HepG2 (cell line): Measurements from ENCODE around the gene RUSC1. TPM values are rescaled to one million over a fixed set of nuclear protein-coding genes. Genes with fewer than 3 reads are reported as not detected.

Experiments
- ESRRA ChIP-seq: sonication (generic); formaldehyde crosslinking; IDR thresholded peaks from 2 replicates; pipeline ENCODE4 v1.5.1; 2020; ENCODE audit warnings: mild to moderate bottlenecking, low read depth, missing genetic modification reagents
- GATAD1 ChIP-seq: IDR thresholded peaks from 2 replicates; pipeline ENCODE4 v1.6.1; 2016; ENCODE audit warnings: missing genetic modification reagents, missing compliant biosample characterization
- GATAD2A ChIP-seq: IDR thresholded peaks from 2 replicates; pipeline ENCODE4 v1.6.1; 2016
- KLF12 ChIP-seq: sonication (generic); formaldehyde crosslinking; IDR thresholded peaks from 2 replicates; pipeline ENCODE4 v1.4.0; 2020; ENCODE audit warnings: missing genetic modification reagents, borderline replicate concordance
- NKX3-1 ChIP-seq: sonication (generic); formaldehyde crosslinking; IDR thresholded peaks from 2 replicates; pipeline ENCODE4 v1.5.0; 2020; ENCODE audit warnings: missing genetic modification reagents
- NRL ChIP-seq: sonication (generic); formaldehyde crosslinking; IDR thresholded peaks from 2 replicates; pipeline ENCODE4 v1.5.0; 2020; ENCODE audit warnings: missing genetic modification reagents, mild to moderate bottlenecking, moderate library complexity, borderline replicate concordance
- PHB2 ChIP-seq: fragments of 450-650 bp; IDR thresholded peaks from 2 replicates; pipeline ENCODE4 v1.6.1; 2018; ENCODE audit not compliant: partially characterized antibody
- POGZ ChIP-seq: sonication (generic); formaldehyde crosslinking; IDR thresholded peaks from 2 replicates; pipeline ENCODE4 v1.4.0; 2020; ENCODE audit warnings: mild to moderate bottlenecking, missing genetic modification reagents
- RBM39 ChIP-seq: fragments of 200-400 bp; formaldehyde crosslinking; IDR thresholded peaks from one replicate; pipeline ENCODE4 v1.6.1; 2018; ENCODE audit warnings: antibody characterized with exemption, mild to moderate bottlenecking, low read depth, low read length; ENCODE audit not compliant: poor library complexity, severe bottlenecking
- TMF1 ChIP-seq: sonication (generic); formaldehyde crosslinking; IDR thresholded peaks from 2 replicates; pipeline ENCODE4 v1.8.1; 2022; ENCODE audit warnings: low read depth, missing genetic modification reagents
- ZMAT3 ChIP-seq: sonication (generic); formaldehyde crosslinking; conservative IDR thresholded peaks from 2 replicates; pipeline ENCODE4 v1.7.0; 2021; ENCODE audit warnings: missing genetic modification reagents
- ZNF451 ChIP-seq: sonication (generic); formaldehyde crosslinking; IDR thresholded peaks from 2 replicates; pipeline ENCODE4 v1.5.0; 2020; ENCODE audit warnings: mild to moderate bottlenecking, missing genetic modification reagents
- ZNF614 ChIP-seq: IDR thresholded peaks from 2 replicates; pipeline ENCODE4 v1.6.1; 2018; ENCODE audit warnings: missing biosample characterization, missing genetic modification reagents, inconsistent platforms, borderline replicate concordance
- polyA plus RNA-seq, 8 experiments: library from polyadenylated mRNA; depleted of rRNA in 3 of 8; stranded (reverse) in 7 of 8; unstranded in 1 of 8; fragments of >200 nt; fragmentation: Illumina TruSeq in 4 of 8; extraction: Trizol in 4 of 8; gene quantifications; 2 replicates each; pipeline versions ENCODE4 v1.2.1 to v1.2.3, GENCODE V29; 2011 to 2016; ENCODE audit warnings: low read depth in 4 of 8, missing spikeins in 1 of 8, mixed read lengths in 1 of 8; ENCODE audit not compliant: insufficient read depth in 1 of 8
- total RNA-seq, 5 experiments: library from RNA; depleted of rRNA; stranded (reverse); fragments of >200 nt; fragmentation: Illumina TruSeq; extraction: Trizol; gene quantifications; 2 replicates each; pipeline ENCODE4 v1.2.3, GENCODE V29; 2016; ENCODE audit warnings: low read depth in 1 of 5
- TF ChIP-seq, protein P1 (sequence below): sonication (generic); formaldehyde crosslinking; IDR thresholded peaks from 2 replicates; pipeline ENCODE4 v1.4.0; 2020; ENCODE audit warnings: low read depth, mild to moderate bottlenecking, missing genetic modification reagents
- TF ChIP-seq, protein P2 (sequence below): fragments of 450-650 bp; IDR thresholded peaks from 2 replicates; pipeline ENCODE4 v1.6.1; 2017; ENCODE audit warnings: mild to moderate bottlenecking
- TF ChIP-seq, protein P3 (sequence below): IDR thresholded peaks from 2 replicates; pipeline ENCODE4 v1.6.1; 2016
- TF ChIP-seq, protein P4 (sequence below): sonication (generic); formaldehyde crosslinking; IDR thresholded peaks from 2 replicates; pipeline ENCODE4 v1.4.0; 2020; ENCODE audit warnings: missing genetic modification reagents, borderline replicate concordance

RUSC1 gene
- total and polyA plus RNA-seq, 2 of the 13 experiments (the other 11 are each of a cell fraction or from before 2014, with no cell fraction given) = 18.7 to 20.4 TPM

DNA sequence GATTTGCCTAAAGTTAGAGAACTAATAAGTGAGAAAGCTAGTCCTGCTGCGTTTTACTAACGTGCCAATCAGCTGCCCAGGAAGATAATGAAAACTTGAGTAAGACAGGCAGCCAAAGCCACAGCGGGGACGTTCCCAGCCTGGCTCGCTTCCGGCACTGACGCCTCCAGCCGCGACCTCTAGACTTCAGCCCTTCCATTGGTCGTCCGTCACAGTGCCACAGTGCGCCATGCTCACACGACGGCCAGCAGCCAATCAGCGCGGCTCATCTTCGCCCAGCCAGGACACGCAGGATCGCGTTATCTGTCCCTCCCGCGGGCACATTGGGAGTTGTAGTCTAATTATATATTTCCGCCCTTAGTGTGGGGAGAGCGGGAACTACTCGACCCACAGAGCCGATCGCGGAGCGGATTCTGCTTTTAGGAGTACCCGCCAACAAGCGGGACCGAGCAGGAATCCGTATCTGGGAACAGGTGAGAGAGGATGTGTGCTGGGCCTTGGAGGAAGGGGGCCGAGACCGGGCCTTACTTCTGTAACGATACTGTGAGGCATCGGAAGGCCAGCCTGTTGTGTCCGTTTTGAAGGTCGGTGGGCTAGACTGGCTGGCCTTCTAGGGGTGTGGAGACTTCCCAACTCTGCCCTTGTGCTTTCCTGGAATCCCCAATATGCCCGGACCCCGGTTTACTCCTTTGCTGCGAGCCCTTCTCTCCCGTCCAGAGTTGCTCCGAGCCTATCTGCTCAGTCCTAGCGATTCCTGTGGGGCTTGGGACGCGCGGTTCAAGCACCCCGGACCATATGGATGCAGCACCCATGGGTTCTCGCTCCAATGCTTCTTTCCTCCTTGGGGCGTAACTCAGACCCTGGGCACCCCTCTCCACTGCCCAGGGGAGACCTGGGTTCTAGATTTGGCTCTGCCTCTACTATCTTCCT lies 11.9 kb upstream of the RUSC1 start, which contains the start of gene FDPS (continued):
- TF ChIP-seq NKX3-1 (CRISPR knock-in tag) (no peak; the same call in 1 of the 2 replicates), NRL (CRISPR knock-in tag) (no peak; the same call in 1 of the 2 replicates), KLF12 (CRISPR knock-in tag) (peak; percentile 72), ZMAT3 (CRISPR knock-in tag) (peak; percentile 48; the same call in 1 of the 2 replicates), PHB2 (no peak), GATAD2A (CRISPR knock-in tag) (peak; percentile 58; the same call in 1 of the 2 replicates), ESRRA (CRISPR knock-in tag) (peak; percentile 29; the same call in 1 of the 2 replicates), RBM39 (peak; percentile 12), ZNF614 (CRISPR knock-in tag) (peak; percentile 40; the same call in 1 of the 2 replicates), TMF1 (CRISPR knock-in tag) (0 out of 2 replicates have a peak, but pooled peaks have one; percentile 38), ZNF451 (0 out of 2 replicates have a peak, but pooled peaks have one; percentile 86), POGZ (CRISPR knock-in tag) (peak; percentile 31; the same call in 1 of the 2 replicates), GATAD1 (CRISPR knock-in tag) (peak; percentile 95)
- TF ChIP-seq, protein P1, sequence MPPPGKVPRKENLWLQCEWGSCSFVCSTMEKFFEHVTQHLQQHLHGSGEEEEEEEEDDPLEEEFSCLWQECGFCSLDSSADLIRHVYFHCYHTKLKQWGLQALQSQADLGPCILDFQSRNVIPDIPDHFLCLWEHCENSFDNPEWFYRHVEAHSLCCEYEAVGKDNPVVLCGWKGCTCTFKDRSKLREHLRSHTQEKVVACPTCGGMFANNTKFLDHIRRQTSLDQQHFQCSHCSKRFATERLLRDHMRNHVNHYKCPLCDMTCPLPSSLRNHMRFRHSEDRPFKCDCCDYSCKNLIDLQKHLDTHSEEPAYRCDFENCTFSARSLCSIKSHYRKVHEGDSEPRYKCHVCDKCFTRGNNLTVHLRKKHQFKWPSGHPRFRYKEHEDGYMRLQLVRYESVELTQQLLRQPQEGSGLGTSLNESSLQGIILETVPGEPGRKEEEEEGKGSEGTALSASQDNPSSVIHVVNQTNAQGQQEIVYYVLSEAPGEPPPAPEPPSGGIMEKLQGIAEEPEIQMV (CRISPR knock-in tag) = 0 out of 2 replicates have a peak, but pooled peaks have one; percentile 75
- TF ChIP-seq, protein P2, sequence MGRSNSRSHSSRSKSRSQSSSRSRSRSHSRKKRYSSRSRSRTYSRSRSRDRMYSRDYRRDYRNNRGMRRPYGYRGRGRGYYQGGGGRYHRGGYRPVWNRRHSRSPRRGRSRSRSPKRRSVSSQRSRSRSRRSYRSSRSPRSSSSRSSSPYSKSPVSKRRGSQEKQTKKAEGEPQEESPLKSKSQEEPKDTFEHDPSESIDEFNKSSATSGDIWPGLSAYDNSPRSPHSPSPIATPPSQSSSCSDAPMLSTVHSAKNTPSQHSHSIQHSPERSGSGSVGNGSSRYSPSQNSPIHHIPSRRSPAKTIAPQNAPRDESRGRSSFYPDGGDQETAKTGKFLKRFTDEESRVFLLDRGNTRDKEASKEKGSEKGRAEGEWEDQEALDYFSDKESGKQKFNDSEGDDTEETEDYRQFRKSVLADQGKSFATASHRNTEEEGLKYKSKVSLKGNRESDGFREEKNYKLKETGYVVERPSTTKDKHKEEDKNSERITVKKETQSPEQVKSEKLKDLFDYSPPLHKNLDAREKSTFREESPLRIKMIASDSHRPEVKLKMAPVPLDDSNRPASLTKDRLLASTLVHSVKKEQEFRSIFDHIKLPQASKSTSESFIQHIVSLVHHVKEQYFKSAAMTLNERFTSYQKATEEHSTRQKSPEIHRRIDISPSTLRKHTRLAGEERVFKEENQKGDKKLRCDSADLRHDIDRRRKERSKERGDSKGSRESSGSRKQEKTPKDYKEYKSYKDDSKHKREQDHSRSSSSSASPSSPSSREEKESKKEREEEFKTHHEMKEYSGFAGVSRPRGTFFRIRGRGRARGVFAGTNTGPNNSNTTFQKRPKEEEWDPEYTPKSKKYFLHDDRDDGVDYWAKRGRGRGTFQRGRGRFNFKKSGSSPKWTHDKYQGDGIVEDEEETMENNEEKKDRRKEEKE = no peak
- TF ChIP-seq, protein P3, sequence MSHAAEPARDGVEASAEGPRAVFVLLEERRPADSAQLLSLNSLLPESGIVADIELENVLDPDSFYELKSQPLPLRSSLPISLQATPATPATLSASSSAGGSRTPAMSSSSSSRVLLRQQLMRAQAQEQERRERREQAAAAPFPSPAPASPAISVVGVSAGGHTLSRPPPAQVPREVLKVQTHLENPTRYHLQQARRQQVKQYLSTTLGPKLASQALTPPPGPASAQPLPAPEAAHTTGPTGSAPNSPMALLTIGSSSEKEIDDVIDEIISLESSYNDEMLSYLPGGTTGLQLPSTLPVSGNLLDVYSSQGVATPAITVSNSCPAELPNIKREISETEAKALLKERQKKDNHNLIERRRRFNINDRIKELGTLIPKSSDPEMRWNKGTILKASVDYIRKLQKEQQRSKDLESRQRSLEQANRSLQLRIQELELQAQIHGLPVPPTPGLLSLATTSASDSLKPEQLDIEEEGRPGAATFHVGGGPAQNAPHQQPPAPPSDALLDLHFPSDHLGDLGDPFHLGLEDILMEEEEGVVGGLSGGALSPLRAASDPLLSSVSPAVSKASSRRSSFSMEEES (CRISPR knock-in tag) = peak; percentile 11; the same call in 1 of the 2 replicates
- TF ChIP-seq, protein P4, sequence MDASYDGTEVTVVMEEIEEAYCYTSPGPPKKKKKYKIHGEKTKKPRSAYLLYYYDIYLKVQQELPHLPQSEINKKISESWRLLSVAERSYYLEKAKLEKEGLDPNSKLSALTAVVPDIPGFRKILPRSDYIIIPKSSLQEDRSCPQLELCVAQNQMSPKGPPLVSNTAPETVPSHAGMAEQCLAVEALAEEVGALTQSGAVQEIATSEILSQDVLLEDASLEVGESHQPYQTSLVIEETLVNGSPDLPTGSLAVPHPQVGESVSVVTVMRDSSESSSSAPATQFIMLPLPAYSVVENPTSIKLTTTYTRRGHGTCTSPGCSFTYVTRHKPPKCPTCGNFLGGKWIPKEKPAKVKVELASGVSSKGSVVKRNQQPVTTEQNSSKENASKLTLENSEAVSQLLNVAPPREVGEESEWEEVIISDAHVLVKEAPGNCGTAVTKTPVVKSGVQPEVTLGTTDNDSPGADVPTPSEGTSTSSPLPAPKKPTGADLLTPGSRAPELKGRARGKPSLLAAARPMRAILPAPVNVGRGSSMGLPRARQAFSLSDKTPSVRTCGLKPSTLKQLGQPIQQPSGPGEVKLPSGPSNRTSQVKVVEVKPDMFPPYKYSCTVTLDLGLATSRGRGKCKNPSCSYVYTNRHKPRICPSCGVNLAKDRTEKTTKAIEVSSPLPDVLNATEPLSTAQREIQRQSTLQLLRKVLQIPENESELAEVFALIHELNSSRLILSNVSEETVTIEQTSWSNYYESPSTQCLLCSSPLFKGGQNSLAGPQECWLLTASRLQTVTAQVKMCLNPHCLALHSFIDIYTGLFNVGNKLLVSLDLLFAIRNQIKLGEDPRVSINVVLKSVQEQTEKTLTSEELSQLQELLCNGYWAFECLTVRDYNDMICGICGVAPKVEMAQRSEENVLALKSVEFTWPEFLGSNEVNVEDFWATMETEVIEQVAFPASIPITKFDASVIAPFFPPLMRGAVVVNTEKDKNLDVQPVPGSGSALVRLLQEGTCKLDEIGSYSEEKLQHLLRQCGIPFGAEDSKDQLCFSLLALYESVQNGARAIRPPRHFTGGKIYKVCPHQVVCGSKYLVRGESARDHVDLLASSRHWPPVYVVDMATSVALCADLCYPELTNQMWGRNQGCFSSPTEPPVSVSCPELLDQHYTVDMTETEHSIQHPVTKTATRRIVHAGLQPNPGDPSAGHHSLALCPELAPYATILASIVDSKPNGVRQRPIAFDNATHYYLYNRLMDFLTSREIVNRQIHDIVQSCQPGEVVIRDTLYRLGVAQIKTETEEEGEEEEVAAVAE (CRISPR knock-in tag) = peak; percentile 100
